Effector memory CD4-positive, alpha-beta T cell (primary cell): ENCODE data around the gene OBSCN.

Source experiments
- DNase-seq, 3 donors: peaks; one replicate each; pipeline ENCODE4 v3.0.0-alpha.2; 2020
- H3K27ac ChIP-seq: 2 replicates; pipeline ENCODE4 v1.7.0; 2013; ENCODE audit warnings: mild to moderate bottlenecking, low read length, moderate library complexity; ENCODE audit not compliant: insufficient read depth, poor library complexity, severe bottlenecking
- H3K27me3 ChIP-seq: replicated peaks from 2 replicates; pipeline ENCODE4 v1.7.0; 2013; ENCODE audit warnings: mild to moderate bottlenecking, low read length; ENCODE audit not compliant: insufficient read depth, control insufficient read depth, poor library complexity, severe bottlenecking
- H3K36me3 ChIP-seq: 2 replicates; pipeline ENCODE4 v1.7.0; 2013; ENCODE audit warnings: mild to moderate bottlenecking, low read length, moderate library complexity; ENCODE audit not compliant: control insufficient read depth, insufficient read depth
- H3K4me1 ChIP-seq: 2 replicates; pipeline ENCODE4 v1.7.0; 2013; ENCODE audit warnings: low read length, mild to moderate bottlenecking; ENCODE audit not compliant: control insufficient read depth, insufficient read depth, poor library complexity, severe bottlenecking
- H3K4me3 ChIP-seq: 2 replicates; pipeline ENCODE4 v1.7.0; 2013; ENCODE audit warnings: low read length, low read depth, mild to moderate bottlenecking; ENCODE audit not compliant: insufficient read depth, poor library complexity, severe bottlenecking
- H3K9me3 ChIP-seq: 2 replicates; pipeline ENCODE4 v1.7.0; 2013; ENCODE audit warnings: mild to moderate bottlenecking, low read length, moderate library complexity; ENCODE audit not compliant: control insufficient read depth

Gene OBSCN

DNA sequence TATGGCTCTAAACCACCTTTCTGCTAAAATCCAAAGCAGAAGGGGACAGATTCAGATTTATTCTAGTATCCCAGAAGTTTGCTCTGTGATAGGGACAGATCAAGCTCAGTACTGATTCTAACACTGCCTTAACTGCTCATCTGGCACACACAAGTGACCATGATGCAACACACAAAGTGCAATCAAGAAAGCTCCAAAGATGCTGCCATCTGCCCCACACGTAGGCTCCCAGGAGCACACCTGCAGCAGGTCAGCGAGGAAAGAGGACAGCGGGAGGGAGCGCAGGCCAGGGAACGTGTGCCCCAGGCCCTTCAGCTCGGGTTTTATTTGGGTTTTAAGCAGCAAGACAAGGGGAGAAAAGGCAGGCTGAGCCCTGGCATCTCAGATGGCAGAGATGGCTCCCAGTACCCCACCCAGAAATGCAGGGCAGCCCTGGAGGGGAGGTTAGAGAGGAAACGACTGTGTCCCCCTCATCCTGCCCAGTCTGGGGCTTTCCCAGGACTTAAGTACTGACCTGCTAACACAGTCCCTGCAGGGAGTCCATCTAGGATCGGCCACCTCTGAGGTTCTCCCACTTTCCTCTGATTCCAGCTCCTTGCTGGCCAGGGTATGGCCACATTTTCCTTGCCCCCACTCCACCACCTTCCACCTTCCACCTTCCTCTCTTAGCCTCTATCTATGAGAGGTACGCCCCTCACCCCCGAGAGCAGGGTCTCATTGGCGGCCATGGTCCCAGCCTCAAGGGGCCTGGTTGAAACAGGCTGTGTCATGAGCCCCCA is 197.5 kb downstream of the OBSCN start:
- Histone ChIP-seq H3K4me3 (peak overlapping the region; percentile 90), H3K27me3 (no peaks in the 10 kb centered on the region), H3K36me3 (peaks cover 12% of the 10 kb centered on the region), H3K9me3 (no peaks in the 10 kb centered on the region), H3K27ac (peak overlapping the region; percentile 33), H3K4me1 (peaks cover 26% of the 10 kb centered on the region)
- DNase-seq, result no peak

DNA sequence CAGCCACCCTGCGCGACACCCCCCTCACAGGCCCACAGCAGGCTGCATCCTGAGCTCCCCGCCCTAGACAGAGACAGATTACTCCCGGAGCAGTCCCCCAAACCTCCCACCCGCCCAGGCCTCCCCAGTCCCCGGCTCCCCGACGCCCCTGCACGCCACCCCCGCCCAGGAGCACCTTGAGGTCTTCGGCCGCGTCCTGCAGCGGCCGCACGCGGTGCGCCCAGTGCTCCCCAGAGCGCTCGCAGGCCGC is 198.1 kb downstream of the OBSCN start:
- H3K36me3 ChIP-seq, result peaks cover 12% of the 10 kb centered on the region
- no peaks in the 10 kb centered on the region for H3K9me3 ChIP-seq
- H3K4me1 ChIP-seq, result peaks cover 26% of the 10 kb centered on the region
- peak overlapping the region; percentile 74 for H3K27ac ChIP-seq
- H3K4me3 ChIP-seq, result peak overlapping the region; percentile 90
- H3K27me3 ChIP-seq, result no peaks in the 10 kb centered on the region
- no peak for DNase-seq

DNA sequence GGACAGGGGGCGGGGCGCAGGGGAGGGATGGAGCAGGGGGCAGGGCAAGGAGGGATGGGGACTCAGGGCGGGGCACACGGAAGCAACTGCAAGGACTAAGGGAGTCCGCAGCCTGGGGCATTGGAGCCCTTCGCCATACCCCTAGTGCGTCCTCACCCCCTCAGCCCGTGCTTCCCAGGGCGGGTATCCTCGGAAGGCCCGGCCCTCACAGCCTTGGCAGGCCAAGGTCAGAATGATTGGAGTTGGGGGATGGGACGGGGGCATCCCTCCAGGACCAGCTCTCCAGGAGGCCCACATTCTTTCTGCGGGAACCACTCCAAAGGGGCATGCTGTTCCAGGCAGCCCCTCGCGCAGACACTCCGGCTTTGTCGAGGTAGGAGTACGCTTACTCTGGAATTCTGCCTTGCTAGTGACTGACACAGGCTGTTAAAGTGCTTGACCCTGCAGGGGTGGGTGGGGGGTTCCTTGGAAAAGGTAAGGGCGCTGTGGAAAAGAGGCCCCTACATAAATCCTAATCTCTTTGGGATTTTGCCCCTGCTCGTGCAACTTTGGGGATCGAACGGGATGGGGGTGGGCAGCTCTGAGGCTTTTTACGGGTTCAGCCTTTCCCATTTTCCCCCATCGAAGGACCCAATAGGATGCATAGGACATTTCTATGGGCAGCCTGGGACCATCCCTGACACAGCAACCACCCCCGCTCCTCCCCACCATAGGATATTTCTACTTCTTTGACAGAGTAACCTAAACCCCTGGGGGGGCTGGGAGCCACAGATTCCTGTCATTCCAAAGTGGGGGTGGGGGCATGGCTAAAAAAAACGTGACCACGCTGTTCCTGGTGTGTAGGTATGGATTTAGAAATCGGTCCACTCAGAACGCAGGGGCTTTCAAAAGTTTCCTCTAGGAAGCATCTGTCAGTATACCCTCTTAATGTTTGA is 199.5 kb downstream of the OBSCN start:
- peaks cover 8% of the 10 kb centered on the region for H3K36me3 ChIP-seq
- peak overlapping the region; percentile 65 for H3K27ac ChIP-seq
- DNase-seq, result no peak

DNA sequence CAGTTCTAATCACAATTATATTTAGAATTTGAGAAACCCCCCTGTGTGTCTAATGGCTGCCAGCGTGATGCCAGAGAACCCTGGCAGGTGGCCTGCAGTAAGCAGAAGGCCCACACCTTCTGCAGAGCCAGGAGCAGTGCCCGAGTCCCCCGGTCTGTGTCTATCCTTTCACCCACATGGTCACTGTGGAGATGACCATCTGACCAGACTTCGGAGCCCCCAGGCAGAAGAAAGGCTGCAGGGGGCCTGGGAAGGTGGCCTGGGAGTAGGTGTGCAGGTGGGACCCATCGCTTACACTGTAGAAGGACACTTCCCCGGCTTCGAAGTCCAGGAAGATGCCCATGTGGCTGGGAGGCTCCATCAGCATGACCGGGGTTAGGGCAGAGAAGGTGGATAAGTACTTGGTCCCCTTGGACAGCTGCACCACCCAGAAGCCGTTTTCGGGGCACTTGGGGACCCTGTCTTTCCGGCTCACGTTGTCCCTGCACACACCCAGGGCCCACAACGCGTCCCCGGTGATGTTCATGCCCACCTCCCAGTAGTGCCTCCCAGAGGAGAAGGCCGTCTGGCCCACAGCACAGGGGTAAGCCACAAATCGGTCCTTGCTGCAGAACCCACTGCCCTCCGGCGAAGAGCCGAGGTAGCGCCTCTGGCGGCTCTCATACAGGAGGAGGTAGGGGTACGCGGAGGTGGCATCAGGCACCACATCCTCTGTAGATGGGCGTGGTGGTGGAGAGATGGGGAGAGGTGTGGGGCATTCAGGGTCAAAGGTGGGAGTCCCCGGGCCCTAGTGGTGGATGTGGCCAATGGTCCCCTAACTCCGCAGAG is 200.4 kb downstream of the OBSCN start:
- Histone ChIP-seq H3K4me3 (no peak overlapping the region), H3K36me3 (peaks cover under 1% of the 10 kb centered on the region), H3K4me1 (peaks cover 26% of the 10 kb centered on the region), H3K27me3 (no peaks in the 10 kb centered on the region), H3K27ac (no peak overlapping the region), H3K9me3 (no peaks in the 10 kb centered on the region)
- DNase-seq, result no peak

More for the DNA sequence above, 199.5 kb downstream of the OBSCN start:
- Histone ChIP-seq H3K4me3 (peak overlapping the region; percentile 90), H3K27me3 (no peaks in the 10 kb centered on the region), H3K4me1 (peaks cover 26% of the 10 kb centered on the region), H3K9me3 (no peaks in the 10 kb centered on the region)

DNA sequence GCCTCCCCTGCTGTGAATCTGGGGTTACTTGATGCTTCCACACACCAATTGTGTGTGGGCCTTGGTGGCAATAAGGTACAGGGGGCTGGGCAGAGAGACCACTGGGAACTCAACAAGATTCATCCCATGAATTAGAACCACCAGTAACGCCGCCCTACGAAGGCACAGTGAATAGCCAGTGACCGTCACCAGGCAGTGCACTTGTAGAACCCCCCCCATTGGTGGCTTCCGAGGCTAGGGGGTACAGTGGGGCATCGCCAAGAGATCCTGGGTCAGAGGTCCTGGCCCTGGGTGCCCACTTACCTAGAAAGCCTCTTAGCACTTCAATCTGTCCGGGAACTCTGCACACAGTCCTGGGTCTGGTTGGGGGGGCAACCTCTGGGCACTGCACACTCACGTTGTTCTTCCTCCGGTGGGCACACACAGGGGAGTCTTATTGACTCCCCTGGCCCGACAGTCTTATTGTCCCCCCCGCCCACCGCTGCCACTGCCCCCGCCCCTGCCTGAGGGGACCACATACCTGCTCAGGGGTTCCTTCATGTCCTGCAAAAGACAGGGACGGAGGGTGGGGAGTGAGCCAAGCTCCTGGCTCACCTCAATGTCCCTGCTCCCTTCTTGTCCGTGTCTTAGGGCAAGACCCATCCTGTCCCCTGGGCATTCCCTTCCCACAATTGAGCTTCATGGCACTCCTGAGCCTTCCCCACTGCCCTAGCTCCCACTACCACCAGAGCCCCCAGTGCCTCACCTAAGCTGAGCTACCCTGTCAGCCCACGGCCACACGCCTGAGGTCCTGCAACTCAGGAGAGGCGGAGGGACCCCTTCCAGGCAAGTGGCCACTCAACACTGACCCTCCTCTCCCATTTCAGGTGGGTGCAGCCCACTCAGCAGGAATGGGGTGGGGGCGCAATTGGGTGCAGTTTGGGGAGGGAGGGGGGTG is 201.3 kb downstream of the OBSCN start:
- Histone ChIP-seq H3K4me3 (no peak overlapping the region), H3K27ac (no peak overlapping the region), H3K9me3 (no peaks in the 10 kb centered on the region), H3K4me1 (peaks cover 23% of the 10 kb centered on the region), H3K36me3 (no peaks in the 10 kb centered on the region), H3K27me3 (no peaks in the 10 kb centered on the region)
- DNase-seq, result no peak

DNA sequence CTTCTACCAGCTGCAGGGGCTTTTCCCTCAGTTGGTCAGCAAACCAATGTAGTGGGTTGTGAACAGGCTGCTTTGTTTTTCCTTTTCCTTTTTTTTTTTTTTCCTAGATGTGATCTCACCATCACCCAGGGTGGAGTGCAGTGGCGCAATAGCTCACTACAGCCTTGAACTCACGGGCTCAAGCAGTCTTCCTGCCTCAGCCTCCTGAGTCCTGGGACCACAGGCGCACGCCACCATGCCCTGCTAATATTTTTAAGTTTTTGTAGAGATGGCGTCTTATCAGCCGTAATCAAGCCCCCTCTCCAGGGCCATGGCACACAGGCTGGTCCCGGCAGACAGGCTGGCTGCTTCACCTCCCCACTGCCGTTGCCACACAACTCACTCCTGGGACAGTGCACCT is 202.2 kb downstream of the OBSCN start:
- H3K27me3 ChIP-seq, result no peaks in the 10 kb centered on the region
- no peak overlapping the region for H3K4me3 ChIP-seq
- no peak for DNase-seq
- H3K9me3 ChIP-seq, result no peaks in the 10 kb centered on the region
- no peak overlapping the region for H3K27ac ChIP-seq
- peaks cover 15% of the 10 kb centered on the region for H3K4me1 ChIP-seq
- no peaks in the 10 kb centered on the region for H3K36me3 ChIP-seq

DNA sequence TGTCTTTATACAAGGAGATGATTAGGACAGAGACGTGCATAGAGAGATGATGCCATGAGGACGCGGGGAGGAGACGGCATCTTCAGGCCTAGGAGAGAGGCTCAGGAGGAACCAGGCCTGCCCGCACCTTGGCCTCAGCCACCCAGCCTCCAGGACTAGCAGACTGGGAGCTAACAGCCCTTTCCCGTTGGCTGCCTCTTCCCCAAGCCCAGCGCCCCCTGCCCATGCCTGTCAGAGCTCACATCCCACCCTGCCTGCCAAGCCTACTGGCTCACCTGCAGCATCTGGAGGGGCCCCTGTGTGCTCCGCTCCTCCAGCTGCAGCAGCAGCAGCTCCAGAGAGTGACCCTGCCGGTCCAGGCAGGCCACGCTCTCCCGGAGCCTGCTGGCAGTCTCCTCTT is 202.8 kb downstream of the OBSCN start:
- no peaks in the 10 kb centered on the region for H3K36me3 ChIP-seq
- no peak overlapping the region for H3K4me3 ChIP-seq
- DNase-seq, result no peak
- no peaks in the 10 kb centered on the region for H3K27me3 ChIP-seq
- H3K4me1 ChIP-seq, result peaks cover 12% of the 10 kb centered on the region
- H3K27ac ChIP-seq, result no peak overlapping the region
- H3K9me3 ChIP-seq, result no peaks in the 10 kb centered on the region

DNA sequence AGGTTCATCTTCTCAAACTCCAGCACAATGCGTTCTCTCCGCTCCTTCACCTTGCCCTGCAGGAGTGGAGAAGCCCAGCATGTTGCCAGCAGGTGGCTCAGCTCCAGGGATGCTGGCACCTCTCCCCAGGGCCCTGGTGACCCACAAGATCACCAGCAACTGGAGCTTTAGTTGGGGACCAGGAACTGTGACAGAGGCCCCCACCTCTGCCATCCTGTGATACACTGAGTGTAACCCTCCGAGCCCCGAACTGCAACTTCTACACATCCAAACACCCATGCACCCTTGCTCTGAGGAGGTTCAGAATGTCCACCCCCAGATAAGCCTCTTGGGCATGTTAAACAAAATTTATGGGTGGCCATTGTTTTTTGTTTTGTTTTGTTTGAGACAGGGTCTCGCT is 203.3 kb downstream of the OBSCN start:
- H3K4me3 ChIP-seq, result no peak overlapping the region
- no peaks in the 10 kb centered on the region for H3K9me3 ChIP-seq
- no peak overlapping the region for H3K27ac ChIP-seq
- H3K27me3 ChIP-seq, result no peaks in the 10 kb centered on the region
- peaks cover 14% of the 10 kb centered on the region for H3K4me1 ChIP-seq
- no peaks in the 10 kb centered on the region for H3K36me3 ChIP-seq
- DNase-seq, result no peak
